COLO668 (cell line): ENCODE measurements around the gene FAM13A.

ENCODE experiments used
- DNase-seq: peaks from one replicate; lab custom pipeline; 2025; ENCODE audit not compliant: unreplicated experiment; lab: John Stamatoyannopoulos, UW

FAM13A gene

DNA sequence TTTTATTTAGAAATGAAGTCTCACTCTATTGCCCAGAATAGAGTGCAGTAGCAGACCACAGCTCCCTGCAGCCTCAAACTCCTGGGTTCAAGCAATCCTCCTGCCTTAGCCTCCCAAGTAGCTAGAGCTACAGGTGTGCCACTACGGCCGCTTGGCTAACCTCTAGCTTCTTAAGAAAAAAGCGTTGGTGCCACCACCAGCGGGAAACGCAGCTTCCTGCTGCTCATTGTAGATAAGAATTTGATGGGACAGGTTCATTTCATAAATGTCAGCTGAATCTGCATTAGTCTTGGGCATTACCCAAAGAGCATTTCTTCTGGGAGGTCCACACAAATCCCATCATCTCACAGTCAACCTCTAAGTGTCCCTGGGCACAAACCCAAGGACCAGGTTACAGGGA, 326.2 kb downstream of the FAM13A start:
- no peak for DNase-seq

DNA sequence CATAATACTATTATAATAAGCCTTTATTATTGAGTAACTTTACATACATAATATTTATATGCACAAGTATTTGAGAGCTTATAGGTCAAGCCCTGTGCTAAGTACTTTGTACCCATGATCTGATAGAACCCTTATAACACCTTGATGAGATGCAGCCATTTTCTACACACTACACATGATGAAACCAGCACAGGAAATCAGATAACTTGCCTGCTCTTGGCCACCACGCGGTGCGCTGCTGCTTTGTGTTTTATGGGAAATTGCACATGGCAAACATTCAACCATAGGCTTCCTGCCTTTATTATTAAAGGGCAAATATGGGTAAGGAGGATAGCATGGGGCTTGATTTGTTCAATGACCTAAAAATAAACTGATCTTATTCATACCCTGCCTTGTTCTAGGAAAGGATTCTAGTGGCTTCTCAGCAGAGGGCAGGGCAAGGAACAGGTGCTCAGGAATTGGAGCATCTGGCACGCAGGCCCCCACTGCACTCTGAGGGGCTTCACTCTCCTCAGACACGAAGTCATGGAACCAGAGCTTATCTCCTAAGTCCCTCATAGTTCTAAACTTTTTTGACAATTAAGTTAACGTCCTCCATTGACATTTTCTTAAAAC, 327.7 kb downstream of the FAM13A start:
- no peak for DNase-seq

DNA sequence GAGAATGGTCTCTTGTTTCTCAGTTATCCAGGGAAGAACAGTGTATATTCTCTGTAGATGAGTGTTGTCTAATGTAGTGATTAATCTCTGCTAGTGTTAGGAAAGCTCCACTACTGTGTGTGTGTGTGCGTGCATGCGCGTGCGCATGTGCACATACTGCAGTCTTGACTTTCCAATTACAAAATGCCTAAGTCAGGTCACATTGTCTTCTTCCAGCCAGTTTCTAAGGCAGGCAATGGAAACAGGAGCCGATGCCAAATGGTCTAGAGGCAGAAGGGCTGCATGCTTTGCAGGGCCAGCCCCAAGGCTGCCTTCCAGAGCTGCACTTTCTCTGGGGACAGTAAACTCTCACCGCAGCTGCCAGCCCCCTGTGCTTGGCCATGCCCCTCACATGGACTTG, 328.8 kb downstream of the FAM13A start:
- DNase-seq, result no peak

DNA sequence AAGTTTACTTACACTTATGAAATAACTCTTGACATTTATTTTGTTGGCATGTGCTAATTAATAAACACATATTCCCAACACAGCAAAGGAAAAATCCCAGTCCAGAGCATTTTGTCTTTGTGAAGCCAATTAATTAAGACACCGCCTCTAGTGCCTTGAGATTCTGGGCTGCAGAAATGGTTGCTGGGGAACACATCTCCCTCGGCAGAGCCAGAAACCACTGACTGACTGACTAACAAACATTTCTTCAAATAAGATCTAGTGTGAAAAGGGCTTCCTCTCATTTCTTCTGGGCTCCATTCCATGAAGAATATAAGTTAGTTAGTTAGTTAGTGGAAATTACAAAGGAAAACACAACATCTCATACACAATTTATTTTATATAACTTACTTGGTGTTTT, 331.0 kb downstream of the FAM13A start:
- no peak for DNase-seq

DNA sequence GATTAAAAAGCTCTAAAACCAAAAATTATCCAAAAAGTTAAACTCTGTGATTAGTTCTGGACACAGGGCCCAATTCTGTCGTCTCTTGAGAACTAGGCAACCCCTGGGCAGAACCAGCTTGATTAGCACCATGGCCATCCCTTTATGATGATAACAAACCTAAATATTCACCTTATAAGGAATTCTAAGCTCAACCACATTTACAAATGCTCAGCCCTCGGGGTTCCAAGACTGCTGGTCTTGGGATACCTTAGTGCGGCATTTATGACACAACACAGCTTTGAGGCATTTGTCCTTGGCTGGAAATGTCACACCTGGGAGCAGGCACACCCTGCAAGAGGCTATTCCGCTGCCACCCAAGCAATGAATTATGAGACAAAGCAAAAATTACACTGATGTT, 331.8 kb downstream of the FAM13A start:
- DNase-seq, result no peak

DNA sequence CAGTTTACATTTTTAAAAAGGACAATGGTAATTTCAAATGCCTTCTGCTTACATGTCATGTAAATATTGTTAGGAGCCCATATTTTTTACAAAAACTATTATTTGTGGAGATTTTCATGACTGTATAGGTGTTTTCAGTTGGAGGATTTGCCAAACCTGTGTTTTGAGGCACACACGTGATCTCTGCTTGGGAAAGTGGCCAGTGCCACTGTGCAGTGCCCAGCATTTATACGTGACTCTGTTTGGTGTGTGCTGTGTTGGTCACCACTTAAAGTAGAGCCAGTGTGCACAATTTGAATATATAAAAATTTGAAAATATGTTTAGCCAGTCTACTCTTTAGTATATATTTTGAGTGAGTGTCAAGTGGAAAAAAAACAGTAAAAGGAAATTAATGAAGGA, 332.6 kb downstream of the FAM13A start:
- DNase-seq, result no peak

DNA sequence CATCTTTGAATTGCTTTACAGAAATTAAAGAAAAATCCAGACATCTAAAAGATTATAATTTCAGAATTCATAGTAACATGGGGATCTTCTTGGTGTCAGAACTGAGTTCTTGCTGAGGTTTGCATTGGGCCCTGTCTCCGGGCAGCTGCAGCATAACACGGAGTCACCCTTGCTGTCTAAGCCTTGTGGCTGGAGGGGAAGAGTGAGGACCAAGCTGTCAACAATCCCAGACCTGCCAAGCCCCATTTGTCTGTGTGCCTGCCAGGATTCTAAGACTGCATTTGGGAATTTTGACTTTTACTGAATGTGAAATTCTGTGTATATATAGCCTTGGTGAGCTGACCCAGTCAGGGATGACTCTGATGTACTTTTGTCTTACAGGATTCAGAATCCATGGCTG, 334.2 kb downstream of the FAM13A start:
- DNase-seq, result no peak

DNA sequence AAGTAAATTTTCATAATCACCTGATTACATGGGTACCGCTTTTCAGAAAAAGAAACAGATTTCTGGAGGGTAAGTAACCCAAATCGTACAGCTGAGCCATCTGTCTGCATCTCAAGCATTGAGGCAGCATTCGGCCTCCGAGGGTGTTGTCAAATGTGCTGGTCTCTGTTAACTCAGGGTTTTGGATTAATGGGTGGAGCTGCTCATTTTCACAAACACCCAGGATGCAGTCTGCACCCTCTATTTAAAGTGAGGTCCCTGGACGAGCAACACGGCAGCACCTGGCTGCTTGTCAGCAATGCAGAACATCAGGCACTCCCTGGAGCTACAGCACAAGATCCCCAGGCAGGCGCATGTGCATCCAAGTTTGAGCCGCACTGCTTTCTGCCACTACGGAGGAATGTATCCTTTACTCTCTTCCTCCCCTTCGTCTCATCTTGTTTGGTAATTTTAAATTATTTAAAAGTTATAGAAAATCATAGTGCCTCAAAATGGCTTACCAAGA, 334.7 kb downstream of the FAM13A start:
- DNase-seq, result no peak

DNA sequence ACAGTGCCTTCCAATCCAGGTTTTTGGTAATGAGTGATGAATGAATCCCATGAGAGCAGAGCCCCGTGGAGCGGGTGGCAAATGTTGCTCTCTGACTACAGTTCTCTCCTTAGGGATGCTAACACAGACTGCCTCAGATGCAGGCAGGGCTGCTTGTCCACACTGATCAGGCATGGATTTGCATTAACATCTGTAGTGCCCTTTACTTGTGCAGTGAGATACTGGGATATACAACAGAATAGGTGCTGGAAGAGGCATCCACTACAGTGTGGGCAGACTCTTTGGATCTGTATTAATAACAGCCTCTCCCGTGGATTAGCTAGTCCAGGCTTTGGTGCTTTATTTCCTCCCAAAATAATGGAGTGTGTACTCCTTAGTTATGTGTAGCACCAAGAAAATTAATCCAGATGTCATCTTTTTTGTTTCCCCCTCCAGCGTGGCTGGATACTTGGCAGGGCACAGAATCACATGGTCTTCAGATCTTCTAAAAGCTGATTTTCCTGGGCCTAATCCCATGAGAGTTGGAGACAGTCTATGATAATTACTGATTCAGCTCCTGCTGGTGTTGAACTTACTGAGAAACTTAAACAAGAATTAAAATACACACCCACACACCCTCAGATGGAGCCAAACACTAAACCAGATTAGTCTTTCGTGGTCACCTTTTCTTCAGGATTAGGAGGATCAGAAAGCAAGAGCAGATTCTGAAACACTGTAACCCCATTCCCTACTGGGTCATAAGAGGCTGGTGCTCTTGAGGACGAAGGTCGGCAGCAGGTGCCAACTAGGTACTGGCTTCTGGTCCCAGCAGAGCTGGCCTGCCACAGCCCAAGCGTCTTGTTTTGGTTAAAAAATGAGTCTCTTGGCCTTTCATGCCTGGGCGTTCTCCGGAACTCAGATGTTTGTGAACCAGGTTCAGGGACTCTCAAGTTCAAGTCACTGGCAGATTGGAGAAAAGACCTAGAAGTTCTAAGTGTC, 336.2 kb downstream of the FAM13A start:
- DNase-seq, result no peak

DNA sequence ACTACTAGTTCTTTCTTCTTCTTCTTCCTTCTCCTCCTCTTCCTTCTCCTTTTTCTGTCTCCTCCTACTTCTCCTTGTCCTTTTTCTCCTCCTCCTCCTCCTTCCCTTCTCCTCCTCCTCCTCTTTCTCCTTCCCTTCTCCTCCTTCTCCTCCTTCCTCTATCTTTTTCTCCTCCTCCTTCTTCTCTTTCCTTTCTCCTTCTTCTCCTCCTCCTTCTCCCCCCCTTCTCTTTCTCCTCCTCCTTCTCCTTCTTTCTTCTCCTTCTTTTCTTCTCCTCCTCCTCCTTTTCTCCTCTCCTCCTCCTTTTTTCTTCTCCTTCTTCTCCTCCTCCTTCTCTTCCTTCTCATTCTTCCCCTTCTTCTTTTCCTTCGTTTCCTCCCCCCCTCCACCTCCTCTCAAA, 337.6 kb downstream of the FAM13A start:
- DNase-seq, result no peak

DNA sequence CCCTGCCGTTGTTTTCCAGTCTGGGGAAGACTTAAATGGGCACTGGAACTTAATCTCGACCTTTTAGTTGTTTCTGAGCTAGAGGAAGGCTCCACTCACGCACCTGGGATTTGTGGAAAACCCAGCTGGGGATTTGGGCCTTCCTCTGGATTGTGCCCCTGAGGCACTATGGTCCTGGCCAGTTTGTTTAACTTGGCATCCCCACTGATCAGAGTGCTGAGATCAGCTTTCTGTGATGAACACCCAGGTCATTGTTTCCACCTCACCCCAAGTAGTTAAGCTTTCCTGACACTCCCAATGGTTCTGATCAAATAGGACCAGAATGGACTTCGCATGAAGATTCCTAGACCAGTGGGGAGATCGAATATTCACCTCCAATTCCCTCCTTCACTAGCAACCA, 338.9 kb downstream of the FAM13A start:
- DNase-seq, result no peak

DNA sequence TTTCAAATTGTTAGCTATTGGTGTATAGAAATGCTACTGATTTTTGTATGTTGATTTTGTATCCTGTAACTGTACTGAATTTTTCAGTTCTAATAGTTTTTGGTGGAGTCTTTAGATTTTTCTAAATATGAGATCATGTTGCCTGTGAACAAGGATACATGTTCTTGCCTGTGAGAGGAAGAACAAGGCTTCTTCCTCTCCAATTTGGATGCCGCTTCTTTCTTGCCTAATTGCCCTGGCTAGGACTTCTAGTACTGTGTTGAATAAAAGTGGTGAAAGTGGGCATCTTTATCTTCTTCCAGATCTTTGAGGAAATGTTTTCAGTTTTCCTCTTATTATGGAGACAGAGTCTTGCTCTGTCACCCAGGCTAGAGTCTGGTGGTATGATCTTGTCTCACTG, 343.2 kb downstream of the FAM13A start:
- DNase-seq, result no peak

DNA sequence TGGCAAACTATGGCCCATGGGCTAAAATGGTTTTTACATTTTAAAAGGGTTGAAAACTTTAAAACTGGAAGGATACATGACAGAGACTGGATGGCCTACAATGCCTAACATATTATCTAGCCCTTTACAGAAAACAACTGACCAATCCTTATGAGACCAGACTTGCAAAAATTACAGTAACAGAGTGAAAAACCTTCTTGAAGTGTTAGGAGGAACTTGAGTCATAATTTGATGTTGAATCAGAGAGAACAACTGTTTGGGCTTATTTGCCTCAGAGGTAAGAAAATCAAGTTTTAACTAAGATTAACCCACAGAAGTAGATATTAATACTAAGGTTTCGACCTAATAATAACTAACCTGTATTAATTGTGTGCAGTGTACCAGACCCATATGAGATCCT, 347.0 kb downstream of the FAM13A start:
- DNase-seq, result no peak

DNA sequence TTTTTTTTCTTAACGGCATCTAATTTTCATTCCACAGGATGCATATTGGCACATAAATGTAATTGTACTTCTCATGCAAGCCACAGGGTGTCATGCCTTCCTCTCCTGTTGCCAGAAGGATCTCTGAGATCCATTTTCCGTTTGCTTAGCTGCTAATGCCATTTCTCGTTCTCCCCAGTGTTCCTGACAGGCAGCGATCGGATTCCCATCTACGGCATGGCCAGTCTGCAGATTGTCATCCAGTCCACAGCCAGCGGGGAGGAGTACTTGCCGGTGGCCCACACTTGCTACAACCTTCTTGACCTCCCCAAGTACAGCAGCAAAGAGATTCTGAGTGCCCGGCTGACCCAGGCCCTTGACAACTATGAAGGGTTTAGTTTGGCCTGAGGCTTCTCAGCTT, 350.4 kb downstream of the FAM13A start:
- peak; percentile 7 for DNase-seq

DNA sequence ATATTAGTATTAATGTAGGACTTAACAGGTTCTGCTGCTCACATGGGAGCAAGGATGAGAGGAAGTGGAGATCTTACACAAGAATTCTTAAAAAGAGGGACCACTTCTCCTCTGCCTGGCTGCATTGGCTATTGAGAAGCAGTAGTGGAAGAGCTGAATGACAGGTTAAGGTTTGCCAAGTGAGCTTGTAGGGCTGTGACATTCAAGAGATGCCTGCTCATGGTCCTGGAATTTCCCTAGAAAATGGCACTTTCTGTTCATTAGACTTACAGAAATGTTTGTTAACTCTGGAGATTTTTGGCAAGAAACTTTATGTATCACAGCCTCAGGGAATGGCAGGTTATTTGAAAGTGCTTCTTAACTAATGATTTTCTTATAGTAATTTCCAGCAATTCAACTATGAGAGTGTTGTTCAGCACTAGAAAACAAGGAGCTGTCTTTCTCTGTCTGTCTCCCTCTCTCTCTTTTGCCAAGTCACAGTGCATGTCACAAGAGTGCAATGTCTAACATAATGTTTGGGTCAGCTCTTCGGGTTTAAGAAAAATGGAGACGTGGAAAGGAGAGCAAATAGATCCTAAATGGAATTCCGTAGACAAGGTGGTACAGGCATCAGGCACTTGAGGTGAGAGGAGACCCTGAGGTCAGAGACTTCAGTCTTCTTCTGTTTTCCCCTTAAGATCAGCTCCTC, 351.0 kb downstream of the FAM13A start:
- no peak for DNase-seq

DNA sequence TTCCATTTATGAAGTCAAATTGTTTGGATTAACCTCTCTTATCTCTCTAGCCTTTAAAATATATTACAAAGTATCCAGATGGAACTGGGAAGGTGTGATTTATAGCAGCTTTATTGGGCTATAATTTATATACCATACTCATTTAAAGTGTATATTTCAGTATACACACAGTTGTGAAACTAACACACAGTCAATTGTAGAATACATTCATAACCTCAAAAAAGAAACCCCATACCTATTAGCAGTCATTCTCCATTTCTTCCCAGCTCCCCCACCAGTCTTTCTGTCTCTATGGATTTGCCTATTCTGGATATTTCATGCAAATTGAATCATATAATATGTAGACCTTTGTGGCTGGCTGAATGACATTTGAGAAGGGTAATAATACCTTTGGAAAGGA, 351.8 kb downstream of the FAM13A start:
- DNase-seq, result no peak

DNA sequence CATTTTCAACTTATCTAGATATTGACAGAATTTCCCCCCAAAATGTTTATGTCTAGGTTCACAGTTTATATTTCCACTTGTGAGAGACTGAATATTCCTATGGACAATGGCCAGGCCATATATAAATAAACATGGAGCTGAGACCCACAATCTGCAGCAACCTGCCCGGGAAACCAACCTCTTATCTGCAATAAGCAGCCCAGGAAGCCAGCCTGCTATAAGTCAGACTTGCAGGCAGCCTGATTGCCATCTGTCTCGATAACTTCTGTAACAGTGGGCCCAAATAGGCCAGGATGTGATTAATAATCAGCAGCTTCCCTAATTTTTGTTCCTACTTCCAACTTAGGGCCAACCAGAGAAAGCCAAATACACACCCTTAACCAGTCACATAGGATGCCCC, 354.2 kb downstream of the FAM13A start:
- no peak for DNase-seq

DNA sequence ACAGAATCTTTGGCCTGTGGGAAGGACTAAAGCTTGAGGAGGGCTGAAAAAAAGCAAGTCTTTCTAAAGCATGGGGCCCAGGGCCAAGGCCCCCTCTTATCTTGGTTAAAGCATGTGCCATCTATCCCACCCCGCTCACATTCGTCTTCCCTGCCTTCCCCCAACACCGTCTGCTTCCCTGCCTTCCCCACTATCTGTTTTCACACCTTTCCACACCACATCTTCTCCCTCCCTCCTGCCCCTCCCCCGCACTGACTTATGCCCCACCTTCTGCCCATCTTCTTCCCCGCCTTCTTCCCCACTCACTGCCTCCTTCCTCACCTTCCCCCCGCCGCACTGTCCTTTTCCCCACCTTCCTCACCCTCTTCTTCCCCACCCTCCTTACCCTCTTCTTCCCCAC, 358.5 kb downstream of the FAM13A start:
- DNase-seq, result no peak

DNA sequence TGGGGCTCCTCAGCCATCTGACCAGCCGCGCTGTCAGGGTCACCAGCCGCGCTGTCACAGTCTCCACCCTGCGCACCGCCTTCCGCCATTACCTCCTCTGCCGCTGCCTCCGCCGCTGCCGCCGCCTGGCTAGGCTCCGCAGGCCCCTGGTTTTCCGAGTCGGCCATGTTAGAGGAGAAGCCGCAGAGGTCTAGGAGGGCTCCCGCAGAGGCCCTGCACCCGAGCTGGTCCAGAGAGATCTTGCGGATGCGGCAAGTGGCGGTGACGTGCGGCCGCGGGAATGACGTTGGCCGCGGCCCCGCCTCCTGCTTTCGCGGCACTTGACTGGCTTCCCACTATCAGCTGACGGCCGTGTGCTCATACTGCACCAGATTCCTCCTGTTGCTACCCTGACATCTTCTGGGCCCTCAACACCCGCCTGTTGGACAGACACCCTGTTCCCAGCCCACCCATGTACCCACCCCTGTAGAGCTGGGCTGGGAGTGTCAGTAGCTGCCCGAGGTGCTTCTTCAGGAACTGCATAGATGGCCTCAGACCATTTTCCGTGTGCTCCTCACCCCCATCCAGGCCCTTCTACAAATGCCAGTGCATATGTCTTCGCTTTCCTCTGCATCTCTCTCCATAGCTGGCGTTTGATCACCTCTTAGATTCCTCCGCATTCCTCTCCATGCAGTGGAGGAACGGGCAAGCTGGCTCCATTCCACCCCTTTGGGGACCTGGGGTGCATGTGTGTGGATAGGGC, 359.2 kb downstream of the FAM13A start, which contains the start of gene NAP1L5:
Gene NAP1L5, minus strand, starts transcription at position 242 of the 742 bp plus-strand sequence. Its CDS starts 75 bp downstream, at position 167.
- DNase-seq, result peak; percentile 50

DNA sequence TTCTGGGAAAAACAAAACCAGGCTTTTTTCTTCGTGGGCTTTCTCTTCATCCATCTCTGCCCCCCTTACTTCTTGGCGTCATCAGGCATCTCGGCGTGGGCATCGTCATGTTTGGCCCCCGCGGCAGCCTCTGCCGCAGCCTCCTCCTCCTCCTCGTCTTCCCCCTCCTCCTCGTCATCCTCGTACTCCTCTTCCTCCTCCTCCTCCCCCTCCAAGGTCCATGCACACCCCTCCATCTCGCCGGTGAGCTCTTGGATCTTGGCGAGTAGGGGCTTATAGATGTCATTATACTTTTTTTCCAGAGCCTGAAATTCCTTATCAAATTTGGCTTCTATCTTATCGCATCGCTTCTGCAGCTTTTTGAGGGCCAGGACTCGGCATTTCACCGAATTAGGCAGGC, 359.8 kb downstream of the FAM13A start:
- no peak for DNase-seq

DNA sequence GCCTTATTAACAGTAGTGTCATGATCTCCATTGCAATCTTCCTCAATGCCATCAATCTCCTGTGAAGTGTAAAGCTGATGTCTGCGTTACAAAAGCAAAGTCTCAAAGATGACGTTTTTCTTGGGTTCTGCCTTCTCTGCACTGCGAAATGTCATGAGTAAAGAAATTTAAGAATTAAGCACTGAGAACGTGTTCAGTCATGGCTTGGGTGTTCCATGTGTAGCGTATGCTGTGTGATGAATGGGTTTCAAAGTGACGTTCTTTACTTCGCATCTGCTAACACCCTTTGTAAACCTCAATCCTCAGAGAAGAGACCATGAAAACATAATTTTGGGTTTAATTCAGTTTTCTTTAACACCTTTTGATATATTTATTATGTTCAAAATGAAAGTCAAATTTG, 360.4 kb downstream of the FAM13A start:
- DNase-seq, result no peak
